ENCODE results near the gene TMED4. TPM values are rescaled to one million over a fixed set of nuclear protein-coding genes. Genes with fewer than 3 reads are reported as not detected.

Gene TMED4
- polyA plus RNA-seq, 1 of the 3 experiments (the other 2 are of a cell fraction), result 145 TPM

GRCh38 chr7:44625526-44626471 is 43.8 kb upstream of the TMED4 start:
- peaks cover 0 to 3% of the 10 kb centered on the region in 2 experiments; a peak in 1 of 4 replicates for H3K4me1 ChIP-seq (ENCODE audit: control insufficient read depth in 1 of 2, insufficient read depth in 2 of 2, low read depth in 1 of 2, low read length in 1 of 2)
- no peak overlapping the region for H3K4me2 ChIP-seq
- ChIA-PET CTCF (no interaction called here), POLR2A (no interaction called here)
- H3F3A ChIP-seq (replicated peaks; ENCODE audit: insufficient read depth), result no peaks in the 10 kb centered on the region
- peaks cover 12 to 17% of the 10 kb centered on the region in 2 experiments for H3K36me3 ChIP-seq (replicated peaks in 1 of 2; ENCODE audit: control insufficient read depth in 1 of 2, insufficient read depth in 2 of 2, low read length in 1 of 2)
- H3K9me3 ChIP-seq, result no peaks in the 10 kb centered on the region
- 0 out of 2 replicates have a peak, but pooled peaks cover 9% of the 10 kb centered on the region for H4K20me1 ChIP-seq (ENCODE audit: insufficient read depth)
- H3K9me2 ChIP-seq, result no peaks in the 10 kb centered on the region
- H2AFZ ChIP-seq (ENCODE audit: low read depth), result no peak overlapping the region
- no peak overlapping the region for H3K9ac ChIP-seq
- no peak for DNase-seq
- no peak overlapping the region for H3K27ac ChIP-seq (ENCODE audit: low read depth in 2 of 2, low read length in 1 of 2)
- H3K4me3 ChIP-seq (ENCODE audit: low read depth in 2 of 2, low read length in 1 of 2), result no peak overlapping the region
- TF ChIP-seq RAD21 (IDR thresholded peaks at IDR 0.05; ENCODE audit: low read length) (no peak), RFX5 (IDR thresholded peaks at IDR 0.05; ENCODE audit: low read length) (peak; percentile 64; the same call in 1 of the 2 replicates)
- H3K27me3 ChIP-seq (ENCODE audit: insufficient read depth), result no peaks in the 10 kb centered on the region
- 83% methylated on average over 6 of the region's 6 CpGs for WGBS (ENCODE audit: low lambda C conversion rate)
- peaks cover 42% of the 10 kb centered on the region for H3K79me2 ChIP-seq (ENCODE audit: insufficient read depth)

GRCh38 chr7:44624318-44624717 is 42.3 kb upstream of the TMED4 start:
- DNase-seq, result no peak
- no peaks in the 10 kb centered on the region for H3F3A ChIP-seq (replicated peaks; ENCODE audit: insufficient read depth)
- 0 out of 2 replicates have a peak, but pooled peaks cover 9% of the 10 kb centered on the region for H4K20me1 ChIP-seq (ENCODE audit: insufficient read depth)
- H3K4me2 ChIP-seq, result no peak overlapping the region
- H3K9me2 ChIP-seq, result no peaks in the 10 kb centered on the region
- 95% methylated on average over 9 of the region's 9 CpGs for WGBS (ENCODE audit: low lambda C conversion rate)
- H3K79me2 ChIP-seq (ENCODE audit: insufficient read depth), result peaks cover 57% of the 10 kb centered on the region
- H3K27ac ChIP-seq (ENCODE audit: low read depth in 2 of 2, low read length in 1 of 2), result no peak overlapping the region
- H3K4me3 ChIP-seq (ENCODE audit: low read depth in 2 of 2, low read length in 1 of 2), result no peak overlapping the region
- H3K4me1 ChIP-seq (ENCODE audit: control insufficient read depth in 1 of 2, insufficient read depth in 2 of 2, low read depth in 1 of 2, low read length in 1 of 2), result peaks cover 0 to 3% of the 10 kb centered on the region in 2 experiments; a peak in 1 of 4 replicates
- ChIA-PET CTCF (interaction anchor here (0.7 kb wide), 2 partner anchors 23 to 30 kb away, joined by 3 read pairs; no protein-coding TSS in a partner anchor), POLR2A (no interaction called here)
- no peaks in the 10 kb centered on the region for H3K9me3 ChIP-seq
- H3K36me3 ChIP-seq (replicated peaks in 1 of 2; ENCODE audit: control insufficient read depth in 1 of 2, insufficient read depth in 2 of 2, low read length in 1 of 2), result peaks cover 12 to 13% of the 10 kb centered on the region in 2 experiments
- no peak overlapping the region for H3K9ac ChIP-seq
- TF ChIP-seq MEF2A (IDR thresholded peaks at IDR 0.05; ENCODE audit: borderline replicate concordance, low read depth) (no peak), FOSL2 (IDR thresholded peaks at IDR 0.05; ENCODE audit: borderline replicate concordance, low read depth) (no peak), RXRA (IDR thresholded peaks at IDR 0.05; ENCODE audit: borderline replicate concordance, low read depth) (no peak), NFIC (IDR thresholded peaks at IDR 0.05; ENCODE audit: borderline replicate concordance) (no peak), EZH2phosphoT487 (IDR thresholded peaks at IDR 0.05; ENCODE audit: borderline replicate concordance, low read depth) (no peak), USF1 (IDR thresholded peaks at IDR 0.05; ENCODE audit: borderline replicate concordance, low read depth) (no peak), TEAD4 (IDR thresholded peaks at IDR 0.05; ENCODE audit: borderline replicate concordance, insufficient read depth) (no peak), USF2 (IDR thresholded peaks at IDR 0.05; ENCODE audit: borderline replicate concordance, low read depth, low read length) (no peak), REST (IDR thresholded peaks at IDR 0.05; ENCODE audit: low read depth, low read length) (no peak)
- no peaks in the 10 kb centered on the region for H3K27me3 ChIP-seq (ENCODE audit: insufficient read depth)
- no peak overlapping the region for H2AFZ ChIP-seq (ENCODE audit: low read depth)

Data from SK-N-SH (cell line).